Spleen (tissue), 11 donors: ENCODE measurements around the gene KCNC4. TPM values are rescaled to one million over a fixed set of nuclear protein-coding genes. Genes with fewer than 3 reads are reported as not detected.
A peak's percentile ranks its signal among the peaks of the same experiment; 100 is the strongest.

Source experiments
- DNase-seq: peaks from one replicate; pipeline ENCODE4 v3.0.0-alpha.2; 2020
- H3K27ac ChIP-seq, 8 donors: fragments of 200-600 bp; sonication (generic) in 7 of 8; 1 replicate in 4 of 8; 2 replicates in 4 of 8; pipeline versions ENCODE4 v1.5.0 to v1.8.0; 2016 to 2021; ENCODE audit warnings: inconsistent platforms in 4 of 8, mild to moderate bottlenecking in 4 of 8, moderate library complexity in 1 of 8
- H3K27me3 ChIP-seq, 7 donors: fragments of 200-600 bp; sonication (generic) in 6 of 7; replicated peaks in 1 of 7; 1 replicate in 4 of 7; 2 replicates in 3 of 7; pipeline versions ENCODE4 v1.5.0 to v1.8.0; 2016 to 2021; ENCODE audit warnings: inconsistent platforms in 3 of 7, mild to moderate bottlenecking in 1 of 7
- H3K36me3 ChIP-seq, 6 donors: fragments of 200-600 bp; sonication (generic) in 5 of 6; 1 replicate in 4 of 6; 2 replicates in 2 of 6; pipeline versions ENCODE4 v1.5.0 to v1.8.0; 2016 to 2021; ENCODE audit warnings: inconsistent platforms in 2 of 6
- H3K4me1 ChIP-seq, 6 donors: fragments of 200-600 bp; sonication (generic) in 5 of 6; 1 replicate in 3 of 6; 2 replicates in 3 of 6; pipeline versions ENCODE4 v1.5.0 to v1.8.0; 2016 to 2021; ENCODE audit warnings: inconsistent platforms in 3 of 6
- H3K4me3 ChIP-seq, 8 donors: fragments of 200-600 bp; sonication (generic) in 7 of 8; 1 replicate in 4 of 8; 2 replicates in 4 of 8; pipeline versions ENCODE4 v1.5.0 to v1.8.0; 2016 to 2021; ENCODE audit warnings: inconsistent platforms in 4 of 8, mild to moderate bottlenecking in 4 of 8, moderate library complexity in 2 of 8
- H3K9me3 ChIP-seq, 8 donors: fragments of 200-600 bp; sonication (generic) in 7 of 8; 1 replicate in 4 of 8; 2 replicates in 4 of 8; pipeline versions ENCODE4 v1.5.0 to v1.8.0; 2016 to 2021; ENCODE audit warnings: inconsistent platforms in 4 of 8
- POLR2A ChIP-seq, 3 donors: fragments of 450-650 bp; IDR thresholded peaks; one replicate each; pipeline ENCODE4 v1.5.1; 2017; ENCODE audit warnings: antibody characterized with exemption in 3 of 3, mild to moderate bottlenecking in 1 of 3
- POLR2AphosphoS5 ChIP-seq, 3 donors: sonication (generic); formaldehyde crosslinking; IDR thresholded peaks; one replicate each; pipeline ENCODE4 v1.5.1; 2017; ENCODE audit warnings: antibody characterized with exemption in 3 of 3
- WGBS, 5 donors: extraction: QIAGEN DNeasy Blood & Tissue Kit in 3 of 5; methylation state at CpG; one replicate each; pipeline versions ENCODE4 v1.1.5 to v1.1.7; 2013 to 2018; 5-methylcytosine and 5-hydroxymethylcytosine counted together
- intact Hi-C: fragments of 100-400 bp; cut with DNase I; formaldehyde crosslinking; loops from one replicate; pipeline ENCODE4 v1.15.0; 2023; ENCODE audit warnings: low total_unique reads
- polyA plus RNA-seq, 3 donors: library from polyadenylated mRNA; stranded (reverse); fragments of 200-250 nt; gene quantifications; one replicate each; pipeline ENCODE4 v1.2.1, GENCODE V29; 2013
- total RNA-seq, 7 donors: library from RNA; depleted of rRNA in 3 of 7; stranded (reverse); fragments of >200 nt in 3 of 7; fragmentation: NEBNext Ultra II Directional in 4 of 7; extraction: Animal tissue kit (Norgen Biotek cat#: 25700) in 4 of 7; gene quantifications; one replicate each; pipeline versions ENCODE4 v1.1.0 to v1.2.1, GENCODE V29; 2016 to 2021
- TF ChIP-seq, protein P1 (sequence below), 11 experiments: fragments of 200-600 bp in 7 of 11; fragments of 450-650 bp in 4 of 11; sonication (generic) in 4 of 11; IDR thresholded peaks in 8 of 11; conservative IDR thresholded peaks in 3 of 11; 1 replicate in 7 of 11; 2 replicates in 4 of 11; pipeline versions ENCODE4 v1.4.0 to v1.8.0; 2016 to 2021; ENCODE audit warnings: antibody characterized with exemption in 11 of 11, inconsistent platforms in 4 of 11, mild to moderate bottlenecking in 1 of 11
- donor health status: healthy with polysubstance abuse.
- donor health status: DM: no; HTN: no; CAD: no; lungs with moderate emphysema.
- donor health status: DM: no; HTN: no; CAD: no.
- donor health status: Bipolar disorder and iron deficiency.
- donor health status: healthy.
- donor health status: DM: no; HTN: no; CAD: no.
- donor health status: DM: yes; HTN: yes; CAD: no.

Gene KCNC4
- total and polyA plus RNA-seq, 10 donors, result 1.4 to 22.1 (median 10.2) TPM

DNA sequence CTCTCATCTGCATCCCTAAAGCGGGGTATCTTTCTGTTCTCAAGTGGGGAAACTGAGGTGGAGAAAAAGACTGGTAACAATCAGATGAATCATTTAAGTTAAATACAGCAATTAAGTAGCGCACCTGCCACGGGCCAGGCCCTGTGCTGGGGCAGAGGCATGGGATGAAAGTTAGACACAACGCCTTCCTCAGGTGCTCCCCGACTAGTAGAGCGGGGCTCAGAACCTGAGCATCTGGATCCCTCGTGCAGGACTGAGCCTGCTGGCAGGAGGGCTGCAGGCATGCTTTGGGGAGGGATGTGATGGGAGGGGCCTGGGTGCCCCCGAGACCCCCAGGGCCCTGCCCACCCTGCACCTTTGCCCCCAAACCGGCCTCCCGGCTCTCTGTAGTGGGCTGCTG, 14.9 kb upstream of the KCNC4 start:
- Histone ChIP-seq H3K4me3 (no peak overlapping the region), H3K27ac (no peak overlapping the region)
- intact Hi-C loops, result no loop called here

DNA sequence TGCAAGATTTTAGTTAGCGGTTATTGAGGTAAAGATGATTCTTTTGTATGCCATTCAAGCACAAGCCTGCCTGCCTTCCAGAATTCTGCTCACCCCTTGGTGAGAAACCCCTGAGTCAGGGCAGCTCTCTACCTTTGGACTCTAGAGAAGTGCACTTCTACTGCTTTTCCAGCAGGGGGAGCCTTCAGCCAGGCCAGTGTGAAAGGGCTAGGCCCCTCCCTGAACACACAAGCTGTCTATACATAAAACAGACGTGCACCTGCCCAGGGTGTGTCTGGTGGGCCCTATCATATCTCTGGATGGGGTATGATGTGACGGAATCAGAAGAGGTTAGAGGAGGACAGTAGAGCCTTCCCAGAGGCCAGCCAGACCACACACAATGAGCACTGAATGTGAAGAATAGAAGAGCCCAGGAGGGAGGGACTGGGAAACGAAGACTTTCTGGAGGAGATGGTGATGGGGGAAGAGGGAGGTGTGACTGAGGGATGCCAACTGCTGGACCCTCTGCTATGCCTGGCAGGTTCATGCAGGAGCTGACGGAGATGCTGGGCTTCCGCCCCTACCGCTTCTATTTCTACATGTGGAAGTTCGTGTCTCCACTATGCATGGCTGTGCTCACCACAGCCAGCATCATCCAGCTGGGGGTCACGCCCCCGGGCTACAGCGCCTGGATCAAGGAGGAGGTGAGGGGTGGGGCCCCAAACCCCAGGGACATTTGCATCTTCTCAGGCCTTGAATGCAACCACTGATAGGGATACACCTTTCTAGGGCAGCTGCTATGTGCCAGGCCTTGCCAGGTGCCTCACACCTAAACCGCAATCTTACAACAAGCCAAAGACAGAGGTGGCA, 13.0 kb upstream of the KCNC4 start:
- no peak overlapping the region for H3K27ac ChIP-seq
- TF ChIP-seq POLR2AphosphoS5 (IDR thresholded peaks at IDR 0.05), result no peak
- TF ChIP-seq, protein P1, sequence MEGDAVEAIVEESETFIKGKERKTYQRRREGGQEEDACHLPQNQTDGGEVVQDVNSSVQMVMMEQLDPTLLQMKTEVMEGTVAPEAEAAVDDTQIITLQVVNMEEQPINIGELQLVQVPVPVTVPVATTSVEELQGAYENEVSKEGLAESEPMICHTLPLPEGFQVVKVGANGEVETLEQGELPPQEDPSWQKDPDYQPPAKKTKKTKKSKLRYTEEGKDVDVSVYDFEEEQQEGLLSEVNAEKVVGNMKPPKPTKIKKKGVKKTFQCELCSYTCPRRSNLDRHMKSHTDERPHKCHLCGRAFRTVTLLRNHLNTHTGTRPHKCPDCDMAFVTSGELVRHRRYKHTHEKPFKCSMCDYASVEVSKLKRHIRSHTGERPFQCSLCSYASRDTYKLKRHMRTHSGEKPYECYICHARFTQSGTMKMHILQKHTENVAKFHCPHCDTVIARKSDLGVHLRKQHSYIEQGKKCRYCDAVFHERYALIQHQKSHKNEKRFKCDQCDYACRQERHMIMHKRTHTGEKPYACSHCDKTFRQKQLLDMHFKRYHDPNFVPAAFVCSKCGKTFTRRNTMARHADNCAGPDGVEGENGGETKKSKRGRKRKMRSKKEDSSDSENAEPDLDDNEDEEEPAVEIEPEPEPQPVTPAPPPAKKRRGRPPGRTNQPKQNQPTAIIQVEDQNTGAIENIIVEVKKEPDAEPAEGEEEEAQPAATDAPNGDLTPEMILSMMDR (IDR thresholded peaks at IDR 0.05 in 8 of 11, conservative IDR thresholded peaks at IDR 0.05 in 3 of 11), result peak; percentile 45 to 93 (median 83)
- 55 to 67% (median 65%) methylated on average over 12 of the region's 12 CpGs for WGBS, 5 donors
- no peaks in the 10 kb centered on the region for H3K4me1 ChIP-seq
- intact Hi-C loops, result no loop called here
- no peak overlapping the region for H3K4me3 ChIP-seq
- peak; percentile 83 for DNase-seq
- H3K27me3 ChIP-seq, result no peaks in the 10 kb centered on the region
- no peaks in the 10 kb centered on the region for H3K9me3 ChIP-seq
- H3K36me3 ChIP-seq, result no peaks in the 10 kb centered on the region

More for the DNA sequence above, 14.9 kb upstream of the KCNC4 start:
- TF ChIP-seq, protein P1 (IDR thresholded peaks at IDR 0.05 in 8 of 11, conservative IDR thresholded peaks at IDR 0.05 in 3 of 11), result no peak
- TF ChIP-seq POLR2A (IDR thresholded peaks at IDR 0.05) (no peak), POLR2AphosphoS5 (IDR thresholded peaks at IDR 0.05) (no peak)
- 85 to 92% (median 86%) methylated on average over 9 to 10 of the region's 10 CpGs for WGBS, 5 donors
- Histone ChIP-seq H3K27me3 (no peaks in the 10 kb centered on the region), H3K4me1 (no peaks in the 10 kb centered on the region), H3K36me3 (no peaks in the 10 kb centered on the region), H3K9me3 (no peaks in the 10 kb centered on the region)
- no peak for DNase-seq

DNA sequence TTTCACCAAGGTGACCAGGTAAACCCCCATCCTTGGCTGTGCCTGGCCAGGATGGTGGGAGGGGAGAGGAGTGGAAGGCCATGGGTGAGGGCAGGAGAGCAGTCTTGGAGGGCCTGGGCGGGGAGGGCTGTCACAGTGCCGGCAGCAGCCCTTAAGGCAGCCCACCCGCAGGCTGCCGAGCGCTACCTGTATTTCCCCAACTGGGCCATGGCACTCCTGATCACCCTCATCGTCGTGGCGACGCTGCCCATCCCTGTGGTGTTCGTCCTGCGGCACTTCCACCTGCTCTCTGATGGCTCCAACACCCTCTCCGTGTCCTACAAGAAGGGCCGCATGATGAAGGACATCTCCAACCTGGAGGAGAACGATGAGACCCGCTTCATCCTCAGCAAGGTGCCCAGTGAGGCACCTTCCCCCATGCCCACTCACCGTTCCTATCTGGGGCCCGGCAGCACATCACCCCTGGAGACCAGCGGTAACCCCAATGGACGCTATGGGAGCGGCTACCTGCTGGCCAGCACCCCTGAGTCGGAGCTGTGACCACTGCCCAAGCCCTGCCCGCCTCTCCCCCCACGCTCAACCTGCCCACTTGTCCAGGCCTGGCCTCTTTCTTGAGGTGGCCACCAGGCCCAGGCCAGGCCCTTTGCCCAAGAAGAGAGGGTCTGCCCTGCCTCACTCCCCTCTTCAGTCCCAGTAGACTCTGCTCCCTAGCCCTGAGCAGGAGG, 12.0 kb upstream of the KCNC4 start:
- H3K9me3 ChIP-seq, result no peaks in the 10 kb centered on the region
- H3K36me3 ChIP-seq, result no peaks in the 10 kb centered on the region
- 92 to 93% (median 93%) methylated on average over 20 to 23 of the region's 23 CpGs for WGBS, 5 donors
- H3K27me3 ChIP-seq, result no peaks in the 10 kb centered on the region
- no peak overlapping the region for H3K27ac ChIP-seq
- peaks cover 0 to 5% (median 4%) of the 10 kb centered on the region in 6 donors for H3K4me1 ChIP-seq
- TF ChIP-seq POLR2A (IDR thresholded peaks at IDR 0.05) (no peak), POLR2AphosphoS5 (IDR thresholded peaks at IDR 0.05) (no peak)
- TF ChIP-seq, protein P1 (IDR thresholded peaks at IDR 0.05 in 8 of 11, conservative IDR thresholded peaks at IDR 0.05 in 3 of 11), result no peak
- DNase-seq, result no peak
- no peak overlapping the region for H3K4me3 ChIP-seq
- intact Hi-C loops, result no loop called here

DNA sequence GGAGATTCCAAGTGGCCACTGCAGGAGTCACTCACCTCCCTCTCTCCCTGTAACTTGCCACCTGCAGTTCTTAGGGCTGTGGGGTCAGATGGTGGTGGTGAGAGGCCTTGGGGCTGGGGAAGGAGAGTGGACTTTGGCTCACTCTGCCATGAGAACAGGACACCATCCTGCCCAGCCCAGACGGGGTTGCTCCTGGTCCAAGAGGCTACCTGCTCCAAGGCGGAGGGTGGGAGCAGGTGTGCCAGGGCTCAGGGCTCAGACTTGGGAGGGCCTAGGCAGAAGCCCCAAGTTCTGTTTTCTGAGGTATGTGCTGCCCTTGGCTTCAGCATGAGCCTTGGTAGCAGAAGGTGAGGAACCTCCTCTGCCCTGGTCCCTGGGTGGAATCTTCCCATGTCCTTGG, 11.4 kb upstream of the KCNC4 start:
- 86 to 96% (median 92%) methylated on average over 2 of the region's 2 CpGs; no CpG with 5 or more reads in 2 of the 5 donors for WGBS, 5 donors
- no peak for DNase-seq
- peaks cover 0 to 11% (median 9%) of the 10 kb centered on the region in 6 donors for H3K4me1 ChIP-seq
- intact Hi-C loops, result no loop called here
- H3K9me3 ChIP-seq, result no peaks in the 10 kb centered on the region
- no peak overlapping the region for H3K27ac ChIP-seq
- no peaks in the 10 kb centered on the region for H3K36me3 ChIP-seq
- H3K4me3 ChIP-seq, result no peak overlapping the region
- no peaks in the 10 kb centered on the region for H3K27me3 ChIP-seq
- TF ChIP-seq, protein P1 (IDR thresholded peaks at IDR 0.05 in 8 of 11, conservative IDR thresholded peaks at IDR 0.05 in 3 of 11), result no peak
- no peak for TF ChIP-seq POLR2AphosphoS5 (IDR thresholded peaks at IDR 0.05)
- TF ChIP-seq POLR2A (IDR thresholded peaks at IDR 0.05), result no peak
